Ishikawa (cell line): Measurements from ENCODE around the gene C9orf152.

Source experiments
- CEBPB ChIP-seq: IDR thresholded peaks from 2 replicates; pipeline ENCODE4 v1.6.1; 2012
- CREB1 ChIP-seq: IDR thresholded peaks from 2 replicates; pipeline ENCODE4 v1.6.1; 2012; ENCODE audit warnings: low read depth
- EGR1 ChIP-seq: IDR thresholded peaks from 2 replicates; pipeline ENCODE4 v1.6.1; 2012
- EP300 ChIP-seq: IDR thresholded peaks from 2 replicates; pipeline ENCODE4 v1.6.1; 2012; ENCODE audit warnings: borderline replicate concordance
- FOXM1 ChIP-seq: IDR thresholded peaks from 2 replicates; pipeline ENCODE4 v1.6.1; 2012; ENCODE audit warnings: low read depth, borderline replicate concordance
- NFIC ChIP-seq: IDR thresholded peaks from 2 replicates; pipeline ENCODE4 v1.6.1; 2012
- RAD21 ChIP-seq: IDR thresholded peaks from 2 replicates; pipeline ENCODE4 v1.6.1; 2012; ENCODE audit warnings: low read depth
- TAF1 ChIP-seq: IDR thresholded peaks from 2 replicates; pipeline ENCODE4 v1.6.1; 2012; ENCODE audit warnings: low read depth, mild to moderate bottlenecking
- TEAD4 ChIP-seq: IDR thresholded peaks from 2 replicates; pipeline ENCODE4 v1.6.1; 2012
- TF ChIP-seq, protein P1 (sequence below): IDR thresholded peaks from 2 replicates; pipeline ENCODE4 v1.6.1; 2012
- TF ChIP-seq, protein P2 (sequence below): IDR thresholded peaks from 2 replicates; pipeline ENCODE4 v1.6.1; 2012; ENCODE audit warnings: low read depth, mild to moderate bottlenecking
- TF ChIP-seq, protein P3 (sequence below): IDR thresholded peaks from 2 replicates; pipeline ENCODE4 v1.6.1; 2012

DNA sequence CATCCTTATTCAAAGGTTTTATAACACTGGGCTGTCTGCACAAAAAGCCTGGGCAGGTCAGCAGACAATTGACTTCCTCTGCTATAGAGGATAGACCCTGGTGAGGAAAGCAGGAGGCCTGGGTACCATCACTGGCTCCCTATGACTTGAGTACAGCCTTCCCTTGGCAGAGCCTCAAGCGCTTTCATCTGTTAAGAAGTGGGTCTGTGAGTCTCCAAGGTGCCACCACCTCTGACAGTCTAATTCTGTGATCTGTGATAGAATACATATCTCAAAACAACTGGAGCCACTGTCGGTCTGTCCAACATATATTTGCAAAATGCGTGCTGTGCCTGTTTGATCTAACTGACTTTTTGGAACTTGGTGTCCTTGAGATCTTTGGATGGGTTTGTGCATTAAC lies 52.2 kb downstream of the C9orf152 start:
- no peak for TF ChIP-seq EP300
- TF ChIP-seq, protein P1, sequence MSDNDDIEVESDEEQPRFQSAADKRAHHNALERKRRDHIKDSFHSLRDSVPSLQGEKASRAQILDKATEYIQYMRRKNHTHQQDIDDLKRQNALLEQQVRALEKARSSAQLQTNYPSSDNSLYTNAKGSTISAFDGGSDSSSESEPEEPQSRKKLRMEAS = no peak
- TF ChIP-seq RAD21 = no peak
- TF ChIP-seq, protein P2, sequence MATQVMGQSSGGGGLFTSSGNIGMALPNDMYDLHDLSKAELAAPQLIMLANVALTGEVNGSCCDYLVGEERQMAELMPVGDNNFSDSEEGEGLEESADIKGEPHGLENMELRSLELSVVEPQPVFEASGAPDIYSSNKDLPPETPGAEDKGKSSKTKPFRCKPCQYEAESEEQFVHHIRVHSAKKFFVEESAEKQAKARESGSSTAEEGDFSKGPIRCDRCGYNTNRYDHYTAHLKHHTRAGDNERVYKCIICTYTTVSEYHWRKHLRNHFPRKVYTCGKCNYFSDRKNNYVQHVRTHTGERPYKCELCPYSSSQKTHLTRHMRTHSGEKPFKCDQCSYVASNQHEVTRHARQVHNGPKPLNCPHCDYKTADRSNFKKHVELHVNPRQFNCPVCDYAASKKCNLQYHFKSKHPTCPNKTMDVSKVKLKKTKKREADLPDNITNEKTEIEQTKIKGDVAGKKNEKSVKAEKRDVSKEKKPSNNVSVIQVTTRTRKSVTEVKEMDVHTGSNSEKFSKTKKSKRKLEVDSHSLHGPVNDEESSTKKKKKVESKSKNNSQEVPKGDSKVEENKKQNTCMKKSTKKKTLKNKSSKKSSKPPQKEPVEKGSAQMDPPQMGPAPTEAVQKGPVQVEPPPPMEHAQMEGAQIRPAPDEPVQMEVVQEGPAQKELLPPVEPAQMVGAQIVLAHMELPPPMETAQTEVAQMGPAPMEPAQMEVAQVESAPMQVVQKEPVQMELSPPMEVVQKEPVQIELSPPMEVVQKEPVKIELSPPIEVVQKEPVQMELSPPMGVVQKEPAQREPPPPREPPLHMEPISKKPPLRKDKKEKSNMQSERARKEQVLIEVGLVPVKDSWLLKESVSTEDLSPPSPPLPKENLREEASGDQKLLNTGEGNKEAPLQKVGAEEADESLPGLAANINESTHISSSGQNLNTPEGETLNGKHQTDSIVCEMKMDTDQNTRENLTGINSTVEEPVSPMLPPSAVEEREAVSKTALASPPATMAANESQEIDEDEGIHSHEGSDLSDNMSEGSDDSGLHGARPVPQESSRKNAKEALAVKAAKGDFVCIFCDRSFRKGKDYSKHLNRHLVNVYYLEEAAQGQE = no peak
- TF ChIP-seq CEBPB = no peak
- no peak for TF ChIP-seq CREB1
- no peak for TF ChIP-seq TAF1
- TF ChIP-seq EGR1 = no peak
- TF ChIP-seq TEAD4 = no peak
- TF ChIP-seq FOXM1 = no peak
- TF ChIP-seq, protein P3, sequence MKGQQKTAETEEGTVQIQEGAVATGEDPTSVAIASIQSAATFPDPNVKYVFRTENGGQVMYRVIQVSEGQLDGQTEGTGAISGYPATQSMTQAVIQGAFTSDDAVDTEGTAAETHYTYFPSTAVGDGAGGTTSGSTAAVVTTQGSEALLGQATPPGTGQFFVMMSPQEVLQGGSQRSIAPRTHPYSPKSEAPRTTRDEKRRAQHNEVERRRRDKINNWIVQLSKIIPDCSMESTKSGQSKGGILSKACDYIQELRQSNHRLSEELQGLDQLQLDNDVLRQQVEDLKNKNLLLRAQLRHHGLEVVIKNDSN = no peak
- TF ChIP-seq NFIC = no peak
